GM18951 (cell line): ENCODE measurements around the gene DNALI1.
"Not testable (repeated sequence)": the region's sequence is repeated elsewhere in the genome, so short reads cannot be mapped to it uniquely, and the experiment has no call there.

Experiments used
- POLR2A ChIP-seq: IDR thresholded peaks from 4 replicates; pipeline ENCODE4 v1.6.1; 2011; ENCODE audit warnings: mild to moderate bottlenecking; ENCODE audit not compliant: insufficient read length, insufficient read depth; ENCODE audit errors: extremely low read depth
- in situ Hi-C: fragments of 300-500 bp; cut with MboI; formaldehyde crosslinking; loops from one replicate; pipeline ENCODE4 v1.12.0; 2022; ENCODE audit warnings: low sequenced_read_pairs, mixed read lengths, inconsistent platforms; ENCODE audit not compliant: unreplicated experiment

DNALI1 gene

DNA sequence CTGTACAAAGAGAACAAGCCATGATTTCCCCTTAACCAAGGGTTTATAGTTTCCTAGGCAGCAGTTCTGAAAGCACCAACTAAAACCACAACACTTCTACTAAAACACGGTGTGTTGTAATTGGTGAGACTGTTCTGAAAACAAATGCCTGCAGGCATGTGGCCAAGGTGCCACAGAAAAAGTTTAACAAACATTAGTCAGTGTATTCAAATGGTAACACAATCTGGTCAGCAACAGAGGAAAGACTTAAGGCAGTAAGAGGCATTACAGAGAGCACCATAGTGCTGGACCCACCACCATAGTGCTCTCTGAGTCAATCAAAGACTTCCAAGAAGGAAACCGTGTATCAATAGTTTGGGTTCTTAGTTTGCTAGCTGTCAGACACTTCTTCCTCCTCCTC is 19.4 kb upstream of the DNALI1 start:
- TF ChIP-seq POLR2A = no peak
- in situ Hi-C loops = no loop called here

DNA sequence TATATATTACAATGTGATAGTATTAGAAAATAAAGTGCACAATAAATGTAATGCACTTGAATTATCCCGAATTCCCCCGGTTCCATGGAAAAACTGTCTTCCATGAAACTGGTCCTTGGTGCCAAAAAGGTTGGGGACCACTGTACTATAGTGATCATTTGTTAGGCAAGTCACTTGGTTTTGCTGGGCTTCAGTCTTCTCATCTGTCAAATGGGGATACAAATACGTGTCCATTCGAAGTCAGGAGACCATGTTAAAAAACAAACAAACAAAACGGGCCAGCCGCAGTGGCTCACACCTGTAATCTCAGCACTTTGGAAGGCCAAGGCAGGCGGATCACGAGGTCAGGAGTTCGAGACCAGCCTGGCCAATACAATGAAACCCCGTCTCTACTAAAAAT is 17.6 kb upstream of the DNALI1 start:
- in situ Hi-C loops = not testable (repeated sequence)

DNA sequence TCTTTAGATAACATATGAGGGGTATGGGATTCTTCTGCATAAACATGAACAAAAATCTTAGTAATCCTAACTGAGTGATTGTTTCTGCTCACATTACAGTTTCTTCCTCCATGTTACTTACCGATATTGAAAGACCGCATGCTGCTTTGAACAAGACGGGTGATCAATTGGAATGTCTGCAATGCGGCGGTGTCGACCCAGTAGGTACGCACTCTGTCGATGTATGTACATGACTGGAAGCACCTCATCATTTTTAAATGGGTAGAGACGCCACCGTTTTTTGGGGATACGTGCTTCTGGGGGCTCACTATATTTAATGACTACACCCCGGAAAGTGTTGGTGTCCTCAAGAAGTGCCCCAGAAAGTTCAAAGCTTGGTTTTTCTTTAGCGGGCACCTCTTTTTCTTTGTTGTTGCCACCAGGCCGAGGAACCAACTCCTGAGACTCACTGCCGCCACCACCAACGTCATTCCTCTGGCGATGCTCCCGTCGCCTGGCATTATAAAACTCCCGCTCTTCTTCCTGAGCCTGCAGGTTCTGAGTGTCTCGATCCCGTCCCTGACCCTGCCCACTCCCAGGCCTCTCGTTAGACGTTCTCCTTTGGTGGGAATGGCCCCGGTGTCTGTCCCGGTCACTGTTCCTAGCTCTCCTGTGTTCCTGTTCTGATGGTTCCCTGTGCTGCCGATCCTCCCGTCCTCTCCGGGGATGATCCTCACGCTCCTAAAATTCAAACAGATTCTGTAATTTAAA is 16.5 kb upstream of the DNALI1 start:
- TF ChIP-seq POLR2A = no peak
- in situ Hi-C loops = no loop called here

DNA sequence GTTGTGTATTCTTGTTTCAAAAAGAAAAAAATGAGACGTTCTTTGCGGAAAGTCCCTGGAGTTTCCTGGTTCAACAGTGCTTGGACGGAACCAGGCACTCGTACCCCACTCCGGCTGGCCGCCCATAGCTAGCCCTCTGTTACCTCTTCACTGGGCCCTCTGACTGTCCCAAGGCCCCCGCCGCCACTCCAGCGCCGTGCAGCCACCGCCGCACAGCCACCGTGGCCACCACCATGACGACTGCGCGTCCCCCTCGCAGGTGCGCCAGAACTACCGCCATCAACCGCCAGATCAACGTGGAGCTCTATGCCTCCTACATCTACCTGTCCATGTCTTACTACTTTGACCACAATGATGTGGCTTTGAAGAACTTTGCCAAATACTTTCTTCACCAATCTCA is 12.2 kb upstream of the DNALI1 start:
- no peak for TF ChIP-seq POLR2A
- in situ Hi-C loops = no loop called here

DNA sequence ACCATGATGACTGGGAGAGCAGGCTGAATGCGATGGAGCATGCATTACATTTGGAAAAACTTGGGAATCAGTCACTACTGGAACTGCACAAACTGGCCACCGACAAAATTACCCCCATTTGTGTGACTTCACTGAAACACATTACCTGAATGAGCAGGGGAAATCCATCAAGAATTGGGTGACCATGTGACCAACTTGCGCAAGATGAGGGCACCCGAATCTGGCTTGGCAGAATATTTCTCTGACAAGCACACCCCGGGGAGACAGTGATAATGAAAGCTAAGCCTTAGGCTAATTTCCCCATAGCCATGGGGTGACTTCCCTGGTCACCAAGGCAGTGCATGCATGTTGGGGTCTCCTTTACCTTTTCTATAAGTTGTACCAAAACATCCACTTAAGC is 11.7 kb upstream of the DNALI1 start:
- no peak for TF ChIP-seq POLR2A

DNA sequence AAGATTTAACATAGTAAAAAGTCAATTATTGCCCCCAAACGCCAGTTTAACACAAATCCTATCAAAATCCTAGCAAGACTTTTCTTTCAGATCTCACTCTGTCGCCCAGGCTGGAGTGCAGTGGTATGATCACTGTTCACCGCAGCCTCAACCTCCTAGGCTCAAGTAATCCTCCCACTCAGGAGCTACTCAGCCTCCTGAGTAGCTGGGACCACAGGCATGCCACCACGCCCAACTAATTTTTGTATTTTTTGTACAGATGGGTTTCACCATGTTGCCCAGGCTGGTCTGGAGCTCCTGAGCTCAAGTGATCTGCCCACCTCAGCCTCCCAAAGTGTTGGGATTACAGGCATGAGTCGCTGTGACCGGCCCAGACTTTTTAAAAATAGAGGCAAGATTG is 7.4 kb upstream of the DNALI1 start:
- in situ Hi-C loops = no loop called here
- TF ChIP-seq POLR2A = no peak

More for the DNA sequence above, 11.7 kb upstream of the DNALI1 start:
- in situ Hi-C loops = no loop called here

DNA sequence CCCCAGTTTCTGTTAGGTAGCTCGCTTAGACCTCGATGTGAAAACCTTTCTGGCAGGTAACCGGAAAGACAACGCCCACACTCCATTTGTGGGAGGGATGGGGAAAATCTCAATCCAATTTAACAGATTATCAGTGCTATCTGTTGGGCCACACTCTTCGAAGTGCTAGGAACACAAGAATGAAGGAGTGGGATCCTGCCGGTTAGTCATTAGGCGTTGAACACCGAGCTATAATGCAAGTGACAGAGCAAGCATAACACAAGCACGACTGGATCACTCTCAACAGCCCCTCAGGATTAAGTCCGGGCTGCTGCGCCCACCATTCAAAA is 3.2 kb upstream of the DNALI1 start:
- no peak for TF ChIP-seq POLR2A
- in situ Hi-C loops = no loop called here

DNA sequence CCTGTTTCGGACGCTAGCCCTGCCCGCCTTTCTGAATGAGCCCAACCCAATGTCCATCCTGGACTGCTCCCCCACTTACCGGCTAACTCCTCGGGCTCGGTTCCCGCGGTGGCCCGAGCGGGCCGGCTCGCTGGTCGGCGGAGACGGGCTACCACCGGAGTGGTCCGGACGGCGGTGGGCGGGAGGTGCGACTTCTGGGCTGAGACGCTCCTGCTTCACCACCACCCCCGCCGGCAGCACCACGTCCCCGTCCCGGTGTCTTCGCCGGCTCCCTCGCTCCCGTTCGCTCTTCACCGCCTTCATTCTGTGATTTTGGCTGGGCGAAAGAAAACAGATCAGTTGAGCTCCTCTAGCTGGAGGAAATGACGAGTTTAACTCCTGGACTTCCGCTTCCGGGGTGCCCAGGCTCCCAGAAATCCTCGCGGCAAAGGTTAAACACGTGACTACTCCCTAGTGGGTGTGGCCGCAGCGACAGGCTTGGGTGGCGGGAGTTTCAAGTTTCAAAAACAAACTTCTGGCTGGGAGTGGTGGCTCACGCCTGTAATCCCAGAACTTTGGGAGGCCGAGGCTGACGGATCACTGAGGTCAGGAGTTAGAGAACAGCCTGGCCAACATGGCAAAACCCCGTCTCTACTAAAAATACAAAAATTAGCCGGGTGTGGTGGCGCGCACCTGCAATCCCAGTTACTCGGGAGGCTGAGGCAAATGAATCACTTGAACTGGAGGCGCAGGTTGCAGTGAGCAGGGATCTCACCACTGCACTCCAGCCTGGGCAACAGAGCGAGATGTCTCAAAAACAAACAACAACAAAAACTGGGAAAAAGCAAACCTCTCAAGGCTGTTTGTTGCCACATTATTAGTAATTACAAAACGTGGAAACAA is 2.6 kb upstream of the DNALI1 start, which contains the start of gene SNIP1:
SNIP1 (minus strand) TSS at position 367 of the 882 bp plus-strand sequence; CDS start at position 303, 64 bp downstream.
- peak; percentile 77 for TF ChIP-seq POLR2A
- in situ Hi-C loops = no loop called here

DNA sequence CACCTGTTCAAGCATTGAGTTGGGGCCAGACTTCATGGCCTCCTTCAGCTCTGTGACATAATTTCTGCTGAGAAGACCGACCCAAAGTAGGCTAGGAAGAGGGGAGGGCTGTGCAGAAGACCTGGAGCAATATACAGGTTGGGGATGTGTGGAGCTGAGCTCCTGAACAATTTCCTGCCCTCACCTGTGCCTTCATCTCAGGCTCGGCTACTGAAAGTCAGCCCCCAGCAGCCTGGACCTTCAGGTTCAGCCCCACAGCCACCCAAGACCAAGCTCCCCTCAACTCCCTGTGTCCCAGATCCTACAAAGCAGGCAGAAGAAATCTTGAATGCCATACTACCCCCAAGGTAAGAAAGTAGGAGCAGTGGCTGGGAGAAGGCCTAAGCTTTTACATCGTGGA is 662 bp downstream of the DNALI1 start:
- in situ Hi-C loops = no loop called here
- no peak for TF ChIP-seq POLR2A

DNA sequence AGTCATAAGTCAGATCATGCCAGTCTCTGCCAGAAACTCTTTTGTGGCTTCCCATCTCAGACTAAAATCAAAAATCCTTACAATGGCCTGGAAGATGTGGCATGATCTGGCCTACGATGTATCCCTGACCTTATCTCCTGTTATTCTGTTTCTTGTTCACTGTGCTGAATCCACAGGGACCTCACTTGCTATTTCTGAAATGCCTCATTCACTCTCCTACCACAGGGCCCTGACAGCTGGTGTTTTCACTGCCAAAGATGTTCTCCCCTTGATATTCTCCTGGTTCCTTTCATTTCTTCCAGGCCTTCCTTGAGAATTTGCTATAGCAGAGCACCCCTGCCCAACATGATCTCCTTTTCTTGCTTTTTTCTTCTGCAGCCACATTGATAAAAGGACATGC is 1.7 kb downstream of the DNALI1 start:
- in situ Hi-C loops = no loop called here
- TF ChIP-seq POLR2A = no peak

DNA sequence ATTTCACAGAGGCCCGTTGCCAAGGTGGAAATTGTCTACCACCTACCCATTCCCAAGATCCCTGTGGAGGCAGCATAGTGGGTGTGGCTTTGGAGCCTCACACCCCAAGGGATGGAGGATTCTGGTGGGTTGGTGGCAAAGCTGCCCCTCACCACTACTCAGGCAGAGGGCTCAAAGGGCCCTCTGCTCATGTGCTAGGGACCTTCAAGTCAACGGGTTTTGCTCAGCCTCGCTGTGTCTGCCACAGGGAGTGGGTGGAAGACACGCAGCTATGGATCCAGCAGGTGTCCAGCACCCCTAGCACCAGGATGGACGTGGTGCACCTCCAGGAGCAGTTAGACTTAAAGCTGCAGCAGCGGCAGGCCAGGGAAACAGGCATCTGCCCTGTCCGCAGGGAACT is 2.3 kb downstream of the DNALI1 start:
- TF ChIP-seq POLR2A = no peak
- in situ Hi-C loops = no loop called here

DNA sequence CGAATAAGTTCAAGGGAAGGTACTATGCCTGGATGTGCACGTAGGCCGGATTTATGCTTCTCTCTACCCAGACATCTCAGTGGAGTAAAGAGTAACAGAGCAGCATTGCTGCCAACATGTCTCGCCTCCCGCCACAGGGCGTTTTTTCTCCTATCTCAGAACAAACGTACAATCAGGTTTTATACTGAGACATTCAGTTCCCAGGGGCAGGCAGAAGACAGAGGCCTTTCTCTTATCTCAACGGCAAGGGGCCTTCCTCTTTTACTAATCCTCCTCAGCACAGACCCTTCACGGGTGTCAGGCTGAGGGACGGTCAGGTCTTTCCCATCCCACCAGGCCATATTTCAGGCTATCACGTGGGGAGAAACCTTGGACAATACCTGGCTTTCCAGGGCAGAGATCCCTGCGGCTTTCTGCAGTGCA is 3.2 kb downstream of the DNALI1 start:
- in situ Hi-C loops = not testable (repeated sequence)

DNA sequence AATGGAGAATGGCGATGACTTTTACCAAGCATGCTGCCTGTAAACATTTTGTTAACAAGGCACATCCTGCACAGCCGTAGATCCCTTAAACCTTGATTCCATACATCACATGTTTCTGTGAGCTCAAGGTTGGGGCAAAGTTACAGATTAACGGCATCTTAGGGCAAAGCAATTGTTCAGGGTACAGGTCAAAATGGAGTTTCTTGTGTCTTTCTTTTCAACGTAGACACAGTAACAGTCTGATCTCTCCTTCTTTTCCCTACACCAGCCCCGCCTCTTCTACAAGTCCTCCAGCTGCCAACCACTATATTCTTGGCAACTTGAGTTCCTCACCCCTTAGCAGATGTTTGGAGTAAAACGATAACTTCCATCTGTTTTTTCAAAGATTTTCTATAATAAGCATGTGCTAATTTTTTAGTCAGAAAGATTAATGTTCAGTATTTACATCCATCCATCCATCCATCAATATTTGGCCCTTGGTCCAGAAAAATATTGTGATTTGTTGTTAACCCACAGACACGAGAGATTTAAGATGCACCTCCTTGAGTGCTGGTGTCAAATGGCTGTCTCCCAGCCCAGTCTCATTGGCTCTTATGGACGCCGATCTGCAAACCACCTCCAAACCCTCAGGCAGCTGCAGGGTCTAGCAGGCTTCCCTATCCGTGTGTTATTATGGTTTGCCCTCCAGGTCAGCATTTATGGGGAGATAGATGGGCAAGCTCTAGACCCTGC is 3.8 kb downstream of the DNALI1 start:
- in situ Hi-C loops = no loop called here
- no peak for TF ChIP-seq POLR2A
